LNCAP (cell line): ENCODE results near the gene IL17D.

Source experiments
- TF ChIP-seq, protein P1 (sequence below): fragments of 450-650 bp; IDR thresholded peaks from 2 replicates; pipeline ENCODE4 v1.5.1; 2017; ENCODE audit warnings: mild to moderate bottlenecking

IL17D gene

GRCh38 chr13:20716951-20717350 lies 13.5 kb downstream of the IL17D start:
- TF ChIP-seq, protein P1, sequence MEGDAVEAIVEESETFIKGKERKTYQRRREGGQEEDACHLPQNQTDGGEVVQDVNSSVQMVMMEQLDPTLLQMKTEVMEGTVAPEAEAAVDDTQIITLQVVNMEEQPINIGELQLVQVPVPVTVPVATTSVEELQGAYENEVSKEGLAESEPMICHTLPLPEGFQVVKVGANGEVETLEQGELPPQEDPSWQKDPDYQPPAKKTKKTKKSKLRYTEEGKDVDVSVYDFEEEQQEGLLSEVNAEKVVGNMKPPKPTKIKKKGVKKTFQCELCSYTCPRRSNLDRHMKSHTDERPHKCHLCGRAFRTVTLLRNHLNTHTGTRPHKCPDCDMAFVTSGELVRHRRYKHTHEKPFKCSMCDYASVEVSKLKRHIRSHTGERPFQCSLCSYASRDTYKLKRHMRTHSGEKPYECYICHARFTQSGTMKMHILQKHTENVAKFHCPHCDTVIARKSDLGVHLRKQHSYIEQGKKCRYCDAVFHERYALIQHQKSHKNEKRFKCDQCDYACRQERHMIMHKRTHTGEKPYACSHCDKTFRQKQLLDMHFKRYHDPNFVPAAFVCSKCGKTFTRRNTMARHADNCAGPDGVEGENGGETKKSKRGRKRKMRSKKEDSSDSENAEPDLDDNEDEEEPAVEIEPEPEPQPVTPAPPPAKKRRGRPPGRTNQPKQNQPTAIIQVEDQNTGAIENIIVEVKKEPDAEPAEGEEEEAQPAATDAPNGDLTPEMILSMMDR, result no peak

DNA sequence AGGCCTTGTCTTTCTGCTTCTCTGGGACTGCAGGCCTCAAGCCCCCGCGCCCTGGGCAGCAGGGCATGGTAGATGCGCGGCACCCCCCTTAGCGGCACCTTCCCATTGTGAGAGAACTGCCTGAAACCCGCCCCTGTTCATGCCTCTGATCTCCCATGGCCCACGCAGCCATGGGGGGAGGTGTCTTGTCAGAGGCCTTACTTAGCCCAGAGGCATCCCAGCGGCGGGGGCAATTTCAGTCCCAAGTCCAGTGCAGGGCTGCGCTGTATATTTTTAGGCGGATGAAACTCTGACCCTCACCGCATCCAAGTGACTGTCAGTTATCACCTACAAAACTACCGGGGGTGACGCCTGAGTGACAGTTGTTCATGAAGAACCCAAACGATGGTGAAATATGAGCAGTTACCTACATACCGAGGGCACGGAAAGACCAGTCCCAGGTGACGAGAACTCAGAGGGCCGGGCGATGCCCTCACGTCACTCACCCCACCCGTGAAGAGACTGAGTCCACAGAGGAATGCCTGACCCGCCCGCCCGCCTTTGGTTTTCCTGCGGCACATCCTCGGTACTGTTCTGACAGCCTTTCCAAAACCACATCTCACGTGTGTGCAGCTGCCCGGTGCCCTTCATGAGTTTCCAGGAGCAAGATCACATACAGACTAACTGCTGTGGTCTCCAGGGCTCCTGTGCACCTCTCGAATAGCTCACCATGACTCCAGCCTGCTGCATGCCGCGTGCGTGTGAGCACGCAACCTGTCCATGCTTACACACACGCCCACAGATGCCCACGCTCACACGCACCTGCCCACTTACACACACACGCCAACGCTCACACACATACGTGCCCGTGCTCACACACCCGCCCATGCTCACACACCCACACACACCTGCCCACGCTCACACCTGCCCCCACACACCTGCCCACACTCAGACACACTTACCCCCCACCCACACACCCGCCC lies 14.4 kb downstream of the IL17D start:
- TF ChIP-seq, protein P1, result no peak

DNA sequence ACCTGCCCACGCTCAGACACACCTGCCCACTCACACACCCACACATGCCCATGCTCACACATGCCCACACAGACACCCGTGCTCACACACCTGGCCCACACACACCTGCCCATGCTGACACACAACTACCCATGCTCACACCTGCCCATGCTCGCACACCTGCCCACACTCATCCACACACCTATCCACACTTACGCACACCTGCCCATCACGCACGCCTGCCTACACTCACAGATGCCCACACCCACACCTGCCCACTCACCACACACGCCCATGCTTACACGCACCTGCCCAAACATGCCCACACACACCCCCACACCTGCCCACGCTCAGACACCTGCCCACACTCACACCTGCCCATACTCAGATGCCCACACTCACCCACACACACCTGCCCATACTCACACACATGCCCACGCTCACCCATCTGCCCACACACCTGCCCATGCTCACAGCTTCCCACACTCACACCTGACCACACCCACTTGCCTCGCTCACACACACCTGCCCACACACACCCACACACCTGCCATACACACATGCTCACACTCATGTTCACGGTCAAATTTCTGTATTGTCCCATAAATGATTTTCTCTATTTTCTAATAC lies 15.6 kb downstream of the IL17D start:
- TF ChIP-seq, protein P1, result no peak

DNA sequence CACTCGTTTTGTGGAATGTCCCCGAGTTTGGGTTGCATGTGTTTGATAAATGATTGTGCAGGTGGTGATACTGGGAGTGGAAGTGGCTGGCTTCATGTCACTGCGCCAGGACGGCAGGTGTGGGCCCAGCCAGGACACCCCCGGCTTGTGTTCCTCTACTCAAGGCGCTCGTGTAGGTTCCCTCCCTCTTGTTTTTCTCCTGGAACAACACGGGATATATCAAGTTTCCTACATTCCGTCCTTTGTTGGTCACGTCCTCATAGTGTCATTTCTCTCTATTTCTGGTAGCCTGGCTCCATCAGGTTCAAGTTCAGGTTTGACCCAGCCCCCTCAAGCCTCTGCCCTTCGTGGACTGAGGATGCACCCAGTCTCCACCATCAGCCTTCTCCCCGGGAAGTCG lies 16.3 kb downstream of the IL17D start:
- TF ChIP-seq, protein P1, result no peak

- TF ChIP-seq, protein P1, result no peak
Observed at GRCh38 chr13:20720499-20720898, 17.0 kb downstream of the IL17D start.

- TF ChIP-seq, protein P1, result no peak
Observed at GRCh38 chr13:20721058-20721453, 17.6 kb downstream of the IL17D start.

DNA sequence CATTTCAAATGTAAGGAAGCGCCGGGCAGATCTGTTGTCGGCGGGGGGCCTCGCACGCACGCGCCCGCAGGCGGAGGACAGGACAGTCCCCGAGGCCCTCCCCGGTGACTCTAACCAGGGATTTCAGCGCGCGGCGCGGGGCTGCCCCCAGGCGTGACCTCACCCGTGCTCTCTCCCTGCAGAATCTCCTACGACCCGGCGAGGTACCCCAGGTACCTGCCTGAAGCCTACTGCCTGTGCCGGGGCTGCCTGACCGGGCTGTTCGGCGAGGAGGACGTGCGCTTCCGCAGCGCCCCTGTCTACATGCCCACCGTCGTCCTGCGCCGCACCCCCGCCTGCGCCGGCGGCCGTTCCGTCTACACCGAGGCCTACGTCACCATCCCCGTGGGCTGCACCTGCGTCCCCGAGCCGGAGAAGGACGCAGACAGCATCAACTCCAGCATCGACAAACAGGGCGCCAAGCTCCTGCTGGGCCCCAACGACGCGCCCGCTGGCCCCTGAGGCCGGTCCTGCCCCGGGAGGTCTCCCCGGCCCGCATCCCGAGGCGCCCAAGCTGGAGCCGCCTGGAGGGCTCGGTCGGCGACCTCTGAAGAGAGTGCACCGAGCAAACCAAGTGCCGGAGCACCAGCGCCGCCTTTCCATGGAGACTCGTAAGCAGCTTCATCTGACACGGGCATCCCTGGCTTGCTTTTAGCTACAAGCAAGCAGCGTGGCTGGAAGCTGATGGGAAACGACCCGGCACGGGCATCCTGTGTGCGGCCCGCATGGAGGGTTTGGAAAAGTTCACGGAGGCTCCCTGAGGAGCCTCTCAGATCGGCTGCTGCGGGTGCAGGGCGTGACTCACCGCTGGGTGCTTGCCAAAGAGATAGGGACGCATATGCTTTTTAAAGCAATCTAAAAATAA lies 18.2 kb downstream of the IL17D start:
- TF ChIP-seq, protein P1, result no peak
